GM18951 (cell line): Measurements from ENCODE around the gene COPS7A.

ENCODE experiments used
- POLR2A ChIP-seq: IDR thresholded peaks from 4 replicates; pipeline ENCODE4 v1.6.1; 2011; ENCODE audit warnings: mild to moderate bottlenecking; ENCODE audit not compliant: insufficient read length, insufficient read depth; ENCODE audit errors: extremely low read depth
- in situ Hi-C: fragments of 300-500 bp; cut with MboI; formaldehyde crosslinking; loops from one replicate; pipeline ENCODE4 v1.12.0; 2022; ENCODE audit warnings: low sequenced_read_pairs, mixed read lengths, inconsistent platforms; ENCODE audit not compliant: unreplicated experiment

The COPS7A gene

DNA sequence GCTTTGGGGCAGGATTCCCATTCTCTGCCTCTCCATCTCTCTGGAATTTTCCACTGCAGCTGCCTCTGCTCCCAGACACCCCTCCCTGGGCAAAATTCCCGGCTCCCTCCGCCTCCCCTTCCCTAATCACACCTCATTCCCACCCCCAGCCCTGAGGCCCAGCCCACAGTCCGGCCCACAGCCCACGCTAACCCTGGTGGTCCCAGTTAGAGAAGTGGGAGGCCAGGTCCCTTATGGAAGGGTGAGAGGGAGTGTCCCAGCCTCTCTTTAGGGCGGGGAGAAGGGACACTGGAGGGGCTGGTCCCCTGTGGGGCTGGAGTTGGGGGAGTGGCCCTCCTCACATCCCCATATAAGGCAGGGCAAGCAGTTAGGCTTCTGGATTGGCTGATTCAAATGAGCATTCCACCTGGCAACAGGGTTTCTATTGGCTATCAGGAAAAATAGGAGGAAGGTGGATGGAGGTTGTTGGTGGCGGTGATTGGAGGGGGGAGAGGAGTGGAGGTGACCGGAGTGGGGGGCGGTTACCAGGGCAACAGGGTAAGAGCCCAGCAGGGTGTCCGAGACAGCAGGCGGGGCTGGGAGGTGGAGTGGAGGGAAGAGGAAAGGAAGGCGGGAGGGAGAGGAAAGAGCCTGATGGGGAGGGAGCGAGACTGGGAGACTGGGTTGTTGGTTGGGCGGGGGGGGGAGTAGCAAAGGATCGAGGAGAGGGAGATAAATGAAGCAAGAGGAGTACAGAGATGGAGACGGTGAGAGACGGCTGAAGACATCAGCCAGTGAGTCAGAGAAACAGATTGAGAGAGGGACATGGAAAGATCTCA is 40.4 kb downstream of the COPS7A start:
- TF ChIP-seq POLR2A, result peak; percentile 44
- in situ Hi-C loops, result no loop called here

DNA sequence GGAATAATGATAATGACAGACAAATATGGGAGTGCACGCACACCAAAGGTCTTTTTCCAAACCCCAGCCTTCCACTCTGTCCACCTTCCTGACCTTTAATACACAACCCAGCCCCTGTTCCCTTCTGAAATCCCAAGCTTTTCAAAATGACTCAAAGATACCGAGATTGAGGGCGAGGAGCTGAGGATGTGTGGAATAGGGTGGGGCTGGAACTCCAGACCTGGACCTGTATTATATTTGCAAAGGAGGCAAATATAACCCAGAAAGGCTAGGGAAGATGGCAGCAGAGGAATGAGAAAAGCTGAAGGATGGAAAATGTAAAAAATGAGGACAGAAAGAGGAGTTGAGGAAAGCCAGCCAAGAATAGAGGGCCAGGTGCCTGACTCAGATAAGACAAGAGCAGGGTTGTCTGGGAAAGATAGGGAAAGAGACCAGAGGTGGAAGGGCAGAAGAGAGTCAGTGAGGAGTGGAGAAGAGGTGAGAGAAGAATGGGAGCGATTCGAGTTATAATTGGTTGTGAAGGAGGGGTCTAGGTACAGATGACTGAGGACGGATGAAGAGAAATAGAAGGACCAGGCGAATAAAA is 41.3 kb downstream of the COPS7A start:
- in situ Hi-C loops, result no loop called here
- TF ChIP-seq POLR2A, result no peak

DNA sequence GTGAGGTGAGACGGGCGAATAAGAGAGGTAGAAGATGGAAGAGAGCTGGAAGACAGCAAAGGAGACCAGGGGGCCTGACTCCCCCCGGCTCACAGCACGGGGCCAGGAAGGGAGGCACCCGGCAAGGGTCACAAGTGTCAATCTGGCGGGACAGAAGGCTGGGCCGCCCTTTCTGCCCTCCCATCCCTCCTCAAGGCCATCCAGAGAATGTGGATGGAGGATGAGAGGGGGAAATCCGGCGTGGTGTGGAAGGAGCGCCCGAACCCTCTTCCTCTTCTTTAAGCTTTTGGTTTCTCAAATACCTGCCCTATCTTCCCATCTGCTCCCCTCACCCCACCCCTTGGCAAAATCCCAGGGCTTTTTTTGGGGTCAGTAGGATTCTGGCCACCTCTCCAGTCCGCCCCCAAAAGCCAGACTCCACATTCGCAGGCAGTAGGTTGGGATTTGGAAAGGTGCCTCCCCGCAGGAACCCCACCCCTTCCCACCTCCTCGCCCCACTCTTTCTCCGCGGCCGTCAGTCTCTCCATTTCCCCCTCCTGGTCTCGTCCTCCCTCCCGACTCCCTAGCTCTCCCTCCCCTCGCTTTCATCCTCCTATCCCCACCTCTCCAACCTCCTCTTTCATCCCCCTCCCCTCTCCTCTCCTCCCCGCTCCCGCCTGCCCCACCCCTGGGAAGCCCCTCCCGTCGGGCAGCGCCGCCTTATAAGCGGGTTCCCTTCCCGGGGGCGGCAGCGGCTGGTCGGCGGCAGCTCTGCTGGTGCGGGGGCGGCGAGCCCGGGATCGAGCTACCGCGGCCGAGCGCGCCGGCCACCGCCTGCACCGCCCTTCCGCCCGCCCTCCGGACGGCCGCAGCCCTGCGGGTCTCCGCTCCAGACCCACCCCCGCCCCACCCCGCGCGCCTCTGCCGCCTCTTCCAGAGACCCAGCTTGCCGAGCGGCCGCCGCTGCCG is 42.1 kb downstream of the COPS7A start, which contains the start of gene PTMS:
Gene PTMS, plus strand, starts transcription at position 730 of the 948 bp plus-strand sequence. CDS start 343 bp downstream, outside the sequence.
- in situ Hi-C loops, result no loop called here
- TF ChIP-seq POLR2A, result peak; percentile 89

DNA sequence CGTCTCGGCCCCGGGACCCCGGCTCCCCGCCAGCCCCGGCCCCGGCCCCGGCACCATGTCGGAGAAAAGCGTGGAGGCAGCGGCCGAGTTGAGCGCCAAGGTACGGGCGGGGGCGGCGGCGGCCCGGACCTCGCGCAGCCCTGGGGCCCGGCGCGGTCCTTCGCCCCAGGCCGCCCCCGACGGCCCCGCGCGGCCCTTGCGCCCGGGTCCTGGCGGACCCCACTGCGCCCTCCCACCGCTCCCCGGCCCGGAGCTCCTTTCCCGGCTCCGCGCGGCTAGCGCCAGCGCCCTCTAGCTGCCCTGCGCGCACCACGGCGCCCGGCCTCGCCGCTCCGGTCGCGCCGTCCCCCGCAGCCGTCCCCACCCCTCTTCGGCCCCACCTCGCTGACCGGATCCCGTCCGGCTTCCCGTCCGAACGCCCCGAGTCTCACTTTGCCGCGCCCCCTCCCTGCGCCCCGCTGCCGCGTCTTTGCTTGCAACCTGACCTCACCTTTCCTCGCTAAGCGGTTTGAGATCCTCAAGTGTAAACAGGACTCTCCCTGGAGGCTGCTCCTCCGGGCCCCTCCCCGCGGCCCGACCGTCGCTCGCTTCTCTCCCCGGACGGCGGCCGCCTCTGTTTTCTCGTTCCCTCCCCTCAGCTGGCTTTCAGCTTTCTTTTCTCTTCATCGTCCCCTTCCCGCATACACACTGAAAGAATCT is 43.0 kb downstream of the COPS7A start:
- in situ Hi-C loops, result no loop called here
- TF ChIP-seq POLR2A, result peak; percentile 26

DNA sequence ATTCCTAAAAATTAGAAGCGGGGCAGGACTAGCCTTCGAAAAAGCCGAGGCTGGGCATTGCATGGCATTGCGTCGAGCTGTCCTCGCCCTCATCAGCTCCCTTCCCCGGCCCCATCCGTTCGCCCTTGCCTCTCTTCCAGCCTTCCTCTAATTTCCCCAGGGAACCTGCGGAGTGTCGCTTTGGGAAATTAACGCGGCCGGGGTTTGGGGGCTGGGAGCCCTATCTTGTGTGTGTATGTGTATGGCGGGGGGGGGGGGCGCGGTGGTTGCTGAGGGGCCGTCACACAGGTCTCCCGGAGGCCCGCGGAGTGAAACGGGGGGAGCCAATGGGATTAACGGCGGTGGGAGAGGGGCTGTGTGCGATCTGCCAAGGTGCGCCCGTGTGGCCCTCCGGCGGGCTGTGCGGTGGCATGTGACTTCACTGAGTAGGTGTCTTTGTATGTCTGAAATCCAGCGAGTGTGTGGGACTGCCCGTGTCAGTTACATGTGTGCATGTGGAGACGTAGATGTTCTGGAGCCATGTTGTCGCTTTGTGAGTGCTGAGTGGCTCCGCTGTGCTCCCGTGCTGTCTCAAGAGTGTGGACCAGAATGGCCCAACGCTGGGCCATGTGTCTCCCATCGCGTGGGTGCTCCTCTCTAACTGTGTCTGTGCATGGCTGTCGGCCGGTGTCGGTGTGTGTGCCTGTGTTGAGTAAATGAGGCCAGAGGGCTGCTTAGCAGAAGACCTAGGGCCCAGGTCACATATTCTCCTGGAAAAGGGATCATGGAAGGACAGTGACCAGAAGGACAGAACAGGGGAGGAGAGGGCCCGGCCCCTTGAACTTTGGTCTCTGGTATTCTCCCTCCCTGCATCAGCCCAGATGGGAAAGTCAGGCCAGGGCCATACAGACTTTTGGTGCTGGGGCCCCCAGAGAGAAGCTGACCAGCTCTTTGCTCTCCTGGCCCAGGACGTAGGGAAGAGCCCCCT is 43.8 kb downstream of the COPS7A start:
- in situ Hi-C loops, result no loop called here
- TF ChIP-seq POLR2A, result no peak

DNA sequence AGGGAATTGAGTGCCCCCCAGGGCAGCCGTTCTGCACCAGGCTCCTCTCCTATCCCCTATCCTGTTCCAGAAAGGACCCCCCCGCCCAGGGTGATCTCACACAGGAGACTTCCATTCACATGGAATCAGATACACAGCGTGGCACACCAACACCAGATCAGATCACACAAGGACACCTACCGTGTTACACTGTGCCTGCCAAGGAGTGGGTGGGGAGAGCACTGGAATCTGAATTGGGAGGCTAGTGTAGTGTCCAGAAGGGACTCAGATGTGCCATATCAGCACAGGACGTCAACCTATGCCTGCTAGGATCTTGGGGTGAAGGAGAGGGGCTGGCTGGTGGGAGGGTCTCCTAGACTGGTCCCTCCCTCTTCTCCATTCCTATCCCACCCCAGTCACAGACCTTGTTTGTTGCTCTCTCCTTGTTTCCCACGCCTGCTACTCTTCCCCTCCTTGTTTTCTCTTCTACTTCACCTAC is 44.6 kb downstream of the COPS7A start:
- TF ChIP-seq POLR2A, result no peak
- in situ Hi-C loops, result no loop called here

DNA sequence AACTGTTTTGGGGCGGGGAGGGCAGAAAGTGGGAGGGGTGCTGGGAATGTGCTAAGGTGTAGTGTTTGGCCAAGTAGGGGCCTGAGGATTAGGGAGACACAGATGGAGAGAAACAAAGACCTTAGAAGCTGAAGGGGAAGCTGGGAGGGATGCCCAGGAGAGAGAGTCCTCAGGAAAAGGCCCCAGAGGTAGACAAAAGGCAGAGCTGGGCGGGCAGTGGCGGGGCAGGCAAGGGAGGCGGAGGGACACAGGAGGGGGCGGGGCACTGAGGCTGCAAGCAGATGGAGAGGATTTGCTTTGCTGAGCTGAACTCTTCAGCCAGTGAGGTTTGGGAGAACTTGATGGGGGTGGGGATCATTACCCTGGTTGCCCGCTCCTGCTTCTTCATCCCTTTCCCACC is 45.1 kb downstream of the COPS7A start:
- TF ChIP-seq POLR2A, result no peak

DNA sequence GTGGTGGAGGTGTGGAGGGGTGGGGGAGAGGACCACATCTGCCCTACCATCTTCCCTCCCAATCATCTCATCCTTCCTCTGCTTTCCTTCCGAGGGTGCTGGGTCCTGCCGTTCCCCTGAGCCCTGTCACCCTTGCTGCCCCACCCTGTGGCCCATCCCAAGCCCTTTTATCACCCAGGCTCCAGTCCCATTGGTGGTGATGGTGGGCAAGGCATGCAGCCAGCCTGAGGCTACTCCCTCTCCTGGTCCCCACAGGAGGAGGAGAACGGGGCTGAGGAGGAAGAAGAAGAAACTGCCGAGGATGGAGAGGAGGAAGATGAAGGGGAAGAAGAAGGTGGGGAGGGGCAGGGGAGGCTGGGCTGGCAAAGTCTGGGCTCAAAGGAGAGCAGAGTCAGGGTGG is 45.8 kb downstream of the COPS7A start:
- in situ Hi-C loops, result no loop called here

More for the DNA sequence above, 45.1 kb downstream of the COPS7A start:
- in situ Hi-C loops, result no loop called here

DNA sequence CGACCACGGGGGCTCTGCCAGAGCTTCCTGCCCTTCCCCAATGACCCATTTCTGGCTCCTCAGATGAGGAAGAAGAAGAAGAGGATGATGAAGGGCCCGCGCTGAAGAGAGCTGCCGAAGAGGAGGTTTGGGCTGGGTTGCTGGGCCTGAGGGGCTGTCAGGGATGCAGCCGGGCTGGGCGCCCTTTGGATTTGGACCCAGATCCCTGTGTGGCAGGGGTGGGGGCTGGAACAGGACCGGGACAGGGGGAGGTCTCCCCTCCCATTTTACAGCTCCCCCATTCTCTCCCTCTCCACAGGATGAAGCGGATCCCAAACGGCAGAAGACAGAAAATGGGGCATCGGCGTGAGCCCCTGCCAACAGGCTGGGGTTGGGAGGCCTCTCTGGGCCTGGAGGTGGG is 46.2 kb downstream of the COPS7A start:
- in situ Hi-C loops, result no loop called here
- TF ChIP-seq POLR2A, result no peak

More for the DNA sequence above, 45.8 kb downstream of the COPS7A start:
- no peak for TF ChIP-seq POLR2A

DNA sequence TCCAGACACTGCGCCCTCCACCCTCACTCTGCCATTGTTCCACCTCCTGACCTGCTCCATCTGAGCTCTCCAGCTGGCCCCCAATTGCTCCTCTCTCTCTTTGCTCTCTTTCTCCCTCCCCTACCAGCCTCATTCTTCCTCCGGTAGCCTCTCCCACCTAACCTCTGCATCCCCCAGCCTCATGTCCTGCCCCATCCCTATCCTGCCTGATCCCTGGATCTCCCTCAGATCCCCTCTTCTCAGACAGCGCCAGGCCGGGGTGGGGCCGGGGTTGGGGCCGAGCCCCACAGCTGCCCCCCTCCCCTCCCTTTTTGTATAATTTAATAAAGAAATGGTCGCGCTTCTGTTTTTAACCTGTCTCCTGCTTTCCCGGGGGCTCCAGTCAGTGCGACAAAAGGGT is 46.8 kb downstream of the COPS7A start:
- TF ChIP-seq POLR2A, result no peak
- in situ Hi-C loops, result no loop called here

DNA sequence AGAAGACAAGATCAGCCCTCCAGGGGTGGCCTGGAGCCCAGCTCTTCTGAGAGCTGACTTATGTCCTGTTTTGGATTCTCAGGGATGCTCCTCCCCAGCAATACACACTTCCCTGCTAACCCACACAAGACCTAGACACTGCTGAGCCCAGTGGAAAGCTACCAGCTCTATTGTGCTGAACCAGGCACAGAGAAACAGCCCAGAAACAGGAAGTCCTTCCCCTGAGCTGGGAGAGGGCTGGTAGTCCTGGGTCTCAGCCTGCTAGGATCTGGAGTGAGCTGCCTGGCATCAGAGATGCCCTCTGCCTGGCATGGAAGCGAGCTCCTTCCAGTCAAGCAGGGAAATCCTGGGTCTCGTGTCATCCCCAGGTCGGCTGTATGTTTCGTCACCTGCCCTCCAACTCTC is 47.2 kb downstream of the COPS7A start:
- in situ Hi-C loops, result no loop called here
- no peak for TF ChIP-seq POLR2A
